ENCODE data around the gene WNT3. TPM values are rescaled to one million over a fixed set of nuclear protein-coding genes. Genes with fewer than 3 reads are reported as not detected.
"Not testable (repeated sequence)": the region's sequence is repeated elsewhere in the genome, so short reads cannot be mapped to it uniquely, and the experiment has no call there.

The WNT3 gene
- total RNA-seq, 6 experiments from 2014 or later = 2.1 to 3.5 (median 3.2) TPM

GRCh38 chr17:46793541-46793940 lies 25.0 kb downstream of the WNT3 start:
- Mint-ChIP-seq H3K4me1 (ENCODE audit: low read depth) (peaks cover 19% of the 10 kb centered on the region; the same call in 1 of the 2 replicates), H3K27me3 (ENCODE audit: insufficient read depth) (peaks cover 50% of the 10 kb centered on the region), H3K36me3 (ENCODE audit: low read depth) (peaks cover 4% of the 10 kb centered on the region; the same call in 1 of the 2 replicates), H3K9me3 (peaks cover 12% of the 10 kb centered on the region), H3K4me3 (no peak overlapping the region), H3K27ac (no peak overlapping the region)
- no peak for TF ChIP-seq CTCF (IDR thresholded peaks at IDR 0.05)
- no peak for DNase-seq

- peaks cover 12% of the 10 kb centered on the region for H3K9me3 Mint-ChIP-seq
- H3K4me3 Mint-ChIP-seq; H3K36me3 Mint-ChIP-seq (ENCODE audit: low read depth); H3K27ac Mint-ChIP-seq; DNase-seq: not testable (repeated sequence)
- H3K27me3 Mint-ChIP-seq (ENCODE audit: insufficient read depth) = peaks cover 50% of the 10 kb centered on the region
- H3K4me1 Mint-ChIP-seq (ENCODE audit: low read depth) = peaks cover 19% of the 10 kb centered on the region; the same call in 1 of the 2 replicates
These were observed 25.5 kb downstream of the WNT3 start for GRCh38 chr17:46793023-46793422.

GRCh38 chr17:46792071-46792470 lies 26.4 kb downstream of the WNT3 start:
- DNase-seq = no peak
- Mint-ChIP-seq H3K4me1 (ENCODE audit: low read depth) (peaks cover 16% of the 10 kb centered on the region; the same call in 1 of the 2 replicates), H3K4me3 (no peak overlapping the region), H3K27me3 (ENCODE audit: insufficient read depth) (peaks cover 50% of the 10 kb centered on the region), H3K27ac (no peak overlapping the region), H3K9me3 (peaks cover 12% of the 10 kb centered on the region), H3K36me3 (ENCODE audit: low read depth) (peaks cover 4% of the 10 kb centered on the region; the same call in 1 of the 2 replicates)
- no peak for TF ChIP-seq CTCF (IDR thresholded peaks at IDR 0.05)

- peaks cover 4% of the 10 kb centered on the region; the same call in 1 of the 2 replicates for H3K36me3 Mint-ChIP-seq (ENCODE audit: low read depth)
- H3K4me3 Mint-ChIP-seq = no peak overlapping the region
- H3K27me3 Mint-ChIP-seq (ENCODE audit: insufficient read depth) = peaks cover 48% of the 10 kb centered on the region
- peaks cover 12% of the 10 kb centered on the region for H3K9me3 Mint-ChIP-seq
- peaks cover 11% of the 10 kb centered on the region; the same call in 1 of the 2 replicates for H3K4me1 Mint-ChIP-seq (ENCODE audit: low read depth)
- no peak for TF ChIP-seq CTCF (IDR thresholded peaks at IDR 0.05)
- no peak overlapping the region for H3K27ac Mint-ChIP-seq
- no peak for DNase-seq
These were observed 27.0 kb downstream of the WNT3 start for GRCh38 chr17:46791531-46791930.

- Mint-ChIP-seq H3K4me3 (no peak overlapping the region), H3K36me3 (ENCODE audit: low read depth) (peaks cover 4% of the 10 kb centered on the region; the same call in 1 of the 2 replicates), H3K4me1 (ENCODE audit: low read depth) (peaks cover under 1% of the 10 kb centered on the region; the same call in 1 of the 2 replicates), H3K27ac (no peak overlapping the region), H3K27me3 (ENCODE audit: insufficient read depth) (peaks cover 41% of the 10 kb centered on the region), H3K9me3 (peaks cover 12% of the 10 kb centered on the region)
- no peak for DNase-seq
- no peak for TF ChIP-seq CTCF (IDR thresholded peaks at IDR 0.05)
These were observed 28.3 kb downstream of the WNT3 start for GRCh38 chr17:46790216-46790615.

GRCh38 chr17:46789610-46790009 lies 28.9 kb downstream of the WNT3 start:
- peaks cover 35% of the 10 kb centered on the region for H3K27me3 Mint-ChIP-seq (ENCODE audit: insufficient read depth)
- DNase-seq = no peak
- H3K36me3 Mint-ChIP-seq (ENCODE audit: low read depth) = peaks cover 4% of the 10 kb centered on the region; the same call in 1 of the 2 replicates
- H3K27ac Mint-ChIP-seq = no peak overlapping the region
- no peaks in the 10 kb centered on the region for H3K4me1 Mint-ChIP-seq (ENCODE audit: low read depth)
- TF ChIP-seq CTCF (IDR thresholded peaks at IDR 0.05) = no peak
- H3K9me3 Mint-ChIP-seq = peaks cover 12% of the 10 kb centered on the region
- H3K4me3 Mint-ChIP-seq = no peak overlapping the region

Measured in HFFc6 (cell line).